ENCODE results near the gene TCF7.

DNA sequence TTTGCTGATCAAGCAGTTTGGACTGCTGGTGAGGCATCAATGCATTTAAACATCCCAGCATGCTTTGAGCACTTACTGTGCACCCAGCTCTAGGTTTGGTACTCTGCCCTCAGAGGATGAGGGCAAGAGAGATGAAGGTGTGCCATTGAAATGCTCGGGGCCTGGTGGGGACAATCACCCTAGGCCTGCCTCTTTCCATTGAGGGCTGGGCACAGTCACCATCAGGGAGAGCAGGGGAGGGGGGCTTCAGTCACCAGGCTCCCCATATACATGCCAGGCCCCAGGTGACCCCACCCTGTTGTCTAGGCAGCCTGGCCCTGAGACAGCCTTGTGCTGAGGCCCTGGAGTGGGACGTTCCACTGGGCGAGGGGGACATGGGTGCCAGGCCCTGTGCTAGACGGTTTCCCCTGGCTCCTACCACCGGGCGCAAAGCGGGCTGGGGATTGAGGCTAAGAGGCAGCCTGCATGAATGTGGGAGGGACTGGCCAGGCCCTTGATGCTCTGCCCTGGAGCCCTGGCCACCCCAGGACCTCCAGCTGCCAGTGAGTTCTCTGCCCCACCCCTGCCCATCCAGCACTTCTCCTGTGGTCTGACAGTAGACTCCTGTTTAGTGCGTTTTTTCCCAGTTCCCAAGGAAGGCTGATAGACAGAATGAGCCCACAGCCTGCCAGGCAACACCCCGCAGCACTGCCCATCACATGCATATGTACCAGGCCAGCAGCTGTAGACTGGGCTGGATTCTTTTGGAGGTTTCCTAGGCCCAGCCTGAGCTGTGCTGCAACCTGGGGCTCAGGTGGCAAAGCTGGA is 18.9 kb downstream of the TCF7 start:
- TF ChIP-seq, protein P1, sequence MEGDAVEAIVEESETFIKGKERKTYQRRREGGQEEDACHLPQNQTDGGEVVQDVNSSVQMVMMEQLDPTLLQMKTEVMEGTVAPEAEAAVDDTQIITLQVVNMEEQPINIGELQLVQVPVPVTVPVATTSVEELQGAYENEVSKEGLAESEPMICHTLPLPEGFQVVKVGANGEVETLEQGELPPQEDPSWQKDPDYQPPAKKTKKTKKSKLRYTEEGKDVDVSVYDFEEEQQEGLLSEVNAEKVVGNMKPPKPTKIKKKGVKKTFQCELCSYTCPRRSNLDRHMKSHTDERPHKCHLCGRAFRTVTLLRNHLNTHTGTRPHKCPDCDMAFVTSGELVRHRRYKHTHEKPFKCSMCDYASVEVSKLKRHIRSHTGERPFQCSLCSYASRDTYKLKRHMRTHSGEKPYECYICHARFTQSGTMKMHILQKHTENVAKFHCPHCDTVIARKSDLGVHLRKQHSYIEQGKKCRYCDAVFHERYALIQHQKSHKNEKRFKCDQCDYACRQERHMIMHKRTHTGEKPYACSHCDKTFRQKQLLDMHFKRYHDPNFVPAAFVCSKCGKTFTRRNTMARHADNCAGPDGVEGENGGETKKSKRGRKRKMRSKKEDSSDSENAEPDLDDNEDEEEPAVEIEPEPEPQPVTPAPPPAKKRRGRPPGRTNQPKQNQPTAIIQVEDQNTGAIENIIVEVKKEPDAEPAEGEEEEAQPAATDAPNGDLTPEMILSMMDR (conservative IDR thresholded peaks at IDR 0.05), result no peak
- no peak for TF ChIP-seq EZH2 (IDR thresholded peaks at IDR 0.05; ENCODE audit: low read depth)

Data from PC-9 (cell line).